ENCODE results near the gene ZBTB5.
"Not testable (repeated sequence)": the region's sequence is repeated elsewhere in the genome, so short reads cannot be mapped to it uniquely, and the experiment has no call there.

ZBTB5 gene

GRCh38 chr9:37446401-37446800, 18.8 kb downstream of the ZBTB5 start:
- no peak for DNase-seq

DNA sequence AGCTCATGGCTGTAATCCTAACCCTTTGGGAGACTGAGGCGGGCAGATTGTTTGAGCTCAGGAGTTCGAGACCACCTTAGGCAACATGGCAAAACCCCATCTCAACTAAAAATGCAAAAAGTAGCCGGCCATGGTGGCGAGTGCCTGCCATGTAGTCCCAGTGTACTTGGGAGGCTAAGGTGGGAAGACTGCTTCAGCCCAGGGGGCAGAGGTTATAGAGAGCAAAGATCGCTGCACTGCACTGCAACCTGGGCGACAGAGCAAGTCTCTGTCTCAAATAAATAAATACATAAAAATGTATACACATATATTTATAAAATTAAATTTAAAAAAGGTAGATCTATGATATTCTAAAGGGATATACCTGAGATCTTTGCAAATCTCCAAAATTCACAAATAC, 19.4 kb downstream of the ZBTB5 start:
- no peak for DNase-seq

DNA sequence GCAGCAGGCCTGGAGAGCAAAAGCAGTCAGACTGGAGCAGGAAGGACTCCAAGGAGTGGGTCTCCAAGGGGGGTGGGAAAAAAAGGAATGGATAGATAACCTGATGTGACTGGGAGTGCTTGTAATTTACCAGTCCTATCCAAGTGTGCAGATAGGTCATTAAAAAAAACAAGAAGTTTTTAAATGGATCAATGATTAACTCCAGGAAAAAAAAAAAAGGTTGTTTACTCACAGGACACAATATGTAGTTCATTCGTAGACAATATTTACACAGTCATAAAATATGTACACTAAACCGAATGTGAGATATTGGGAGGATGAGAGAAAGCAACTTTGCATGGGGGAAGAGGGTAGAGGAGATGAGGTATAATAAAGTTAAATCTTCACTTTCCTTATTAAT, 20.4 kb downstream of the ZBTB5 start:
- DNase-seq = no peak

DNA sequence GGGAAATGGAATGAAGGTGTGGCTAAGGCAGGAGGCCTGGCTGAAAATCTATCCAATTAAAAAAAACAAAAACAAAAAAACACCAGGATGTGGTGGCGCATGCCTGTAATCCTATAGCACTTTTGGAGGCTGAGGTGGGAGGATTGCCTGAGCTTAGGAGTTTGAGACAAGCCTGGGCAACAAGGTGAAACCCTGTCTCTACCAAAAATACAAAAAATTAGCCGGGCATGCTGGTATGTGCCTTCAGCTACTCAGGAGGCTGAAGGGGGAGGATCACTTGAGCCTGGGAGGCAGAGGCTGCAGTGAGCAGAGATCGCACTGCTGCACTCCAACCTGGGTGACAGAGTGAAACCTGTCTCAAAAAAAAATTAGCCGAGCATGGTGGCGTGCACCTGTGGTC, 21.7 kb downstream of the ZBTB5 start:
- DNase-seq = no peak

DNA sequence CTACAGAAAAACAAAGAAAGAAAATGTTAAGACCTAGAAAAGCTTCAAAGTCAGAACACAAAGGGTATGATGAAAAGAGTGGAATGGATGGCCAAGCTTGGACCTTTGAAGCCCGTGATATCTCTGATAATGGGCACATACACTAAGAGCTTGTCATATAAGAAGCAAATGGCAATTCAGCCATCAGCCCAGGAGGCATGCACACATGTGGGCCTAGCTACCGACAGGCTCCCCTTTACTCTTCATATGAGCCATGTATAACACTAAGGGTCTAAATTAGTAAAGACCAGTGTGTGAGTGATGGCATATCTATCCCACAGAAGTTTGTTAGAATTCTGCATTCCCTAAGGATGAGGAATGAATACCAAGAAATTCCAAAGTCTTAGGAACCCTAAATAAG, 22.7 kb downstream of the ZBTB5 start:
- no peak for DNase-seq

DNA sequence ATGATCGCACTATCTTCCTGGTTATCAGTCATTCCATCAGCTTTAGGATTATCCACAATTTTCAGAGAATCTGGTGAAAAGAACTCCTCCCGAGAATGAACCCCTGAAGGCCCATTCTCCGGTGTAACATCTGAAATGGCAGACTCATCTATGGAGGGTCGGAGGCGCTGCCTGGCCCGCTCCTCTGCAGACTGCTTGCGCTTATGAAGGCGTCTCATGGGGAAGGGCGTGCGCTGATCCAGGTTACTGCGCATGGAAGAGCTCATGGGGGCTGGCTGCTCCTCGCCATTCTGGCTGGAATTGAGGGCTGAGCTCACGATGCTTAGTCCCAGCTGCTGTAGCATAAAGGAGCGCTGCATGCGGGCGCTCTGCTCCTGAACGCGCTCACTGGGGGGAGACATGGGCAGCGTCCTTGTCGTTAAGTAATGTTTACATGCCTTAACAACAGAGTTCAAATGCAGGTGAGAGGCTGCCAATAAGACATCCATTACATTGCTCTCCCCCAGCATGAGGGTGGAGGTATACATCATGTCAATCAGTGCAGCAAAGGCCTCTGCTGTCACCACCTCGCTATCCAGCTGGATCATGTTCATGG, 23.4 kb downstream of the ZBTB5 start:
- DNase-seq = no peak

- no peak for DNase-seq
Observed at GRCh38 chr9:37438359-37438758, 26.9 kb downstream of the ZBTB5 start.

DNA sequence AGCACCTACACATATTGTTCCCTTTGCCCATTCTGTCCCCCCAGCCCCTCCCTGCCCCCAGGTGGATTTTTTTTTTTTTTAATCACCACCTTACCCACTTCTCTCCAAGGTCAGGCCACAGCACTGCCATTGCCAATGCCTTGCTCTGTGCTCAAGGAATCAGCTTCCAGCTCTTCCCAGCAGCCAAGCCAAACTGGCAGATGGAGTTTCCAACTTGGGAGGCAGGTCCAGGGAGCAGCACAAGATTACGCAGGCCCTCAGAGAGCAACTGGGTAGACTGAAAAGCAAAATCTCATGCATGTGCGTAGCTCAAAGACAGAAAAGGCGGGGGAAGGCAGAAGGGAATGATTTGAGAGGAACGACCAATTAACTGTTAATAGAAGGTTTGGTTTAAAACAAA, 27.6 kb downstream of the ZBTB5 start:
- DNase-seq = no peak

GRCh38 chr9:37437010-37437409, 28.2 kb downstream of the ZBTB5 start:
- DNase-seq = no peak

DNA sequence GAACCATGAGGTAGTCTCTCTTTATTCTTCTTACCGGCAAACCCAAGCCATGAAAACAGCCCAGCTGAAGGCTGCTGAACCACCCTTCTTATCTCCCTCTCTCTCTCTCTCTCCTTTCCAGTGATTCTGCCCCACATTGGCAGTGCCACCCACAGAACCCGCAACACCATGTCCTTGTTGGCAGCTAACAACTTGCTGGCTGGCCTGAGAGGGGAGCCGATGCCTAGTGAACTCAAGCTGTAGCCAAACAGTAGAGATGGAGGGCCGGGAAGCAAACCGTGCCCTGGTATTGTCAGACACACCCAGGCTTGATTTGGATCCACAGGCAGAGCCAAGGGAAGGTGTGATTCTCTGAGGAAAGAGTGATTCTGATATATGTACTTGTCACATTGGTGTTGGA, 28.7 kb downstream of the ZBTB5 start:
- DNase-seq = no peak

GRCh38 chr9:37433867-37434371, 31.3 kb downstream of the ZBTB5 start:
- DNase-seq = no peak

DNA sequence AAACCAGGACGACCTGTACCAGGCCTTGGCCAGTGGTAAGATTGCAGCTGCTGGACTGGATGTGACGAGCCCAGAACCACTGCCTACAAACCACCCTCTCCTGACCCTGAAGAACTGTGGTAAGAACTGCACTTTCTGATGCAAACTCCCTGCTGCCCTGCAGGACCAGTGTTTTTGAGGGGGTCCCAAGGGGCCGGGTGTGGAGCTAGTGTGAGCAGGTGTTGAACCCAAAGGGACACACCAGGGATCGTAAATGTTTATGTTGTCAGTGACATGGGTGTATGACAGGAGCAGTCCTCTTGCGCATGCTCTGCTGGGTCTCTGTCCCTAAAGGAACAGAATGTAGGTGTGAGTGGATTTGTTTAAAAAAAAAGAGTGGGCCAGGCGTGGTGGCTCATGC, 33.2 kb downstream of the ZBTB5 start:
- no peak for DNase-seq

DNA sequence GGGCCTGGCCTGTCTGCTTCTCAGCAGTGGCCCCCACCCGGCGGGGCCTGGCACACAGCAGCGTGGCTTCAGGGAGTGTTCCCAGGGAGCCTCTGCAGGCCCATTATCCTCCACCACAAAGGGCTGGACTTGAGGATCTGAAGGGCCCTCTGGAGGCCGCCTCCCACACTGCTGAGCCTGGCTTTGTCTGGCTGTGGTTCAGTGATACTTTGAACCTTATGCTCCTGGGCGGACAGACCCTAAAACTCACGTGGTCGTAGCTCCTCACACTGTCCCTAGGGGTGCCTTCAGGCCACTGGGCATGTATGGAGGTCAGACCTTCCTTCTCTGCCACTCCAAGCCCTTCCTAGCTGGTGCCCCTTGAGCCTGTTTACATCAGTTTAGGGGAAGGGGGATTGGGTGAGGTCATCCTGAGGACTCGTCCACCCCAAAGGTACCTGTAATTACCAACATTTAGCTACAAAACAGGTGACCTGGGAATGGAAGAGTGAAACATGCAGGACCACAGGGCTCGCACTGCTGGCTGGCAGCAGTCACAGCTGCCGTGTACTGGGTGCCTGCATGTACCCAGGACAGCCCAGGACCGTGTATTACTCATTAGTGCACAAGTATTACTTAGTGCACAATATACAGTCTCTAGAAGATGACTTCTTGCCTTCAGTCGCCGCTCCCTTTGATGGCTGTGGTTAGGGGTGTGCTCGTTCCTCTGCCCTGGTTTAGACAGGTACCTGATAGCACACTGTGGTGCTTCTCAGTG, 34.2 kb downstream of the ZBTB5 start:
- no peak for DNase-seq

GRCh38 chr9:37429441-37430285, 35.6 kb downstream of the ZBTB5 start:
- no peak for DNase-seq

GRCh38 chr9:37428345-37428744, 36.9 kb downstream of the ZBTB5 start:
- no peak for DNase-seq

- no peak for DNase-seq
Observed at GRCh38 chr9:37426846-37427245, 38.4 kb downstream of the ZBTB5 start.

- not testable (repeated sequence) for DNase-seq
Observed at GRCh38 chr9:37426431-37426830, 38.8 kb downstream of the ZBTB5 start.

DNA sequence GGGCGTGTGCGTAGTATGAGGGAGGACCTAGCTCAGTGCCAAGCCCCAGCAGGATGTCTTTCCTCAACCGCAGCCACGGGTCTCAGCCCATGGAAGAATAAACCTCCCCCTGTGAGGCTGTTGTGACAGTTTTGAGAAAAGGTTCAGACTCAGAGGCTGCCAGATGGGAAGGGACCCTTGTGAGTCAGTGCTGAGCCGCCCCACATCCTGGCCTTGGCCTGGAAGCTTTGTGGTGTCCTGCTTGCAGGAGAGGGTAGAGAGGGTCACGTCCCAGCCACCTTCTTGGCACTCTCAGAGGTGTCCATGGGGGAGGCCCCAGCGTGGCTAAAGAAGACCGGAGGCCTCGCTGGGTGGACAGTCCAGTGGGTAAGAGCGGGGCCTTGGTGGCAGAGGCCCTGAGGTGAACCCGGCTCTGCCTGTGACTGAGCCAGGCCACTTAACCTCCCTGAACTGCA, 39.9 kb downstream of the ZBTB5 start:
- DNase-seq = no peak

DNA sequence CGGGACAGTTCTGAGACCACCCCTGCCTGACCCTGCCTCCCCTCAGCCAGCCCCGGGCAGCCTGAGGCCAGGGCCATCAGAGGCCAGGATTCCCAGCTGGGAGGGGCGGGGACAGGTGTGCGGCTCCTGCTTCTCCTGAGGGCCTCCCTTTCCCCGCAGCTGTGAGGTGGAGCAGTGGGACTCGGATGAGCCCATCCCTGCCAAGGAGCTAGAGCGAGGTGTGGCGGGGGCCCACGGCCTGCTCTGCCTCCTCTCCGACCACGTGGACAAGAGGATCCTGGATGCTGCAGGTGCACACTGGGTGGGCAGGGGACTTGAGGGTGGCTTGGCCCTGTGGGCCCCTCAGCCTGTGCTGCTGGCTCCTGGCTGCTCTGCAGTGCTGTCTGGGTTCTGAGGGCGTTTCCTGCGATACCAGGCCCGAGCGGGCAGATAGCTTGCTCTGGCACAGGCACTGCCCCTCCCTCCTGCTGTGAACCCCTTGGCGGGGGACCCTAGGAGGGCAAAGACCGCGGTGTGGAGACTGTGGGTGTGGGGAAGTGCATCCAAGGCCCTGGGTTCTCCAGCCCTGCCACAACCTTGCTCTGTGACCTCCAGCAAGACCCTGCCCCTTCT, 40.5 kb downstream of the ZBTB5 start:
- DNase-seq = no peak

GRCh38 chr9:37424204-37424685, 41.0 kb downstream of the ZBTB5 start:
- DNase-seq = no peak

- no peak for DNase-seq
Observed at GRCh38 chr9:37423508-37423907, 41.7 kb downstream of the ZBTB5 start.

DNA sequence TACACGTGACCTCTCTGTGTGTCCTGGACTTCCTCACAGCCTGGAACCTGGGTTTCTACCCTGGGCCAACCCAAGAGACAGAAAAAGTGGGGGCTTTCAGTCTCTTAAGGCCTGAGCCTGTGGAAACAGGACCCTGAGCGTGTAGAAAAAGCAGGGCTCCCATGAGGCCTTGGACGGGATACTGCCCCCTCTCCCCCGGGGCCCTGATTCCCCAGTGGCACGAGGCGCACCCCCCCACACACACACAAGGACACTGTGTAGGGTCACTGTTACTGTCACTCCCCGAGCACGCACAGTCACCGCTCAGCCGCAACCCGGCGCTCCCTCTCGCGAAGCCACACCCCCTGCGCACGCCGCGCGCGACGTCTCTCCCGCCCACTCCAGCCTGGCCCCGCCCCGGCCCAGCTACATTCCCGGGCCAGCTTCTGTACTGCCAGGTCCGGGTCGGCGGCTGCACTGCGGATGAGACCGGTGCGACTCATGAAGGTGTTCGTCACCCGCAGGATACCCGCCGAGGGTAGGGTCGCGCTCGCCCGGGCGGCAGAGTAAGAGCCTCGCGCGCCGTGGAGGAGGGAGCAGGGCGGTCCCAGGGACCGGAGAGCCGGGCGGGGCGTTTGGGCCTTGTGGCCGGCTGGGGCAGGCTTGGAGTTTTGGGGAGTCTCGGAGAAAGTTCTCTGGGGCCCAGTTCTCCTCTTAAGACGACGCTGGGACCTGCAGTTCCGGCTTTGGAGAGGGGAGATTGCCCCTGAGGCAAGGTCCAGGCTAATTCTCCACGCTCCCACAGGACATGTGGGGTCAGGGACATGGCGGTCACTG, 42.8 kb downstream of the ZBTB5 start, which contains the start of gene GRHPR:
GRHPR (plus strand) TSS at position 408 of the 816 bp plus-strand sequence; CDS start at position 463, 55 bp downstream.
- peak; percentile 88 for DNase-seq
